Suppressor macrophage treated with lipopolysaccharide for 1 hour (primary cell): ENCODE results near the gene PFKFB3.
A peak's percentile ranks its signal among the peaks of the same experiment; 100 is the strongest.
"Not testable (repeated sequence)": the region's sequence is repeated elsewhere in the genome, so short reads cannot be mapped to it uniquely, and the experiment has no call there.

ENCODE experiments used
- DNase-seq, 3 donors: peaks; one replicate each; pipeline ENCODE4 v3.0.0-alpha.2; 2020 to 2022

Gene PFKFB3

GRCh38 chr10:6179078-6179477 is 23.7 kb upstream of the PFKFB3 start:
- no peak for DNase-seq

GRCh38 chr10:6180480-6181110 is 22.1 kb upstream of the PFKFB3 start:
- DNase-seq, result no peak

GRCh38 chr10:6181249-6181648 is 21.5 kb upstream of the PFKFB3 start:
- no peak for DNase-seq

DNA sequence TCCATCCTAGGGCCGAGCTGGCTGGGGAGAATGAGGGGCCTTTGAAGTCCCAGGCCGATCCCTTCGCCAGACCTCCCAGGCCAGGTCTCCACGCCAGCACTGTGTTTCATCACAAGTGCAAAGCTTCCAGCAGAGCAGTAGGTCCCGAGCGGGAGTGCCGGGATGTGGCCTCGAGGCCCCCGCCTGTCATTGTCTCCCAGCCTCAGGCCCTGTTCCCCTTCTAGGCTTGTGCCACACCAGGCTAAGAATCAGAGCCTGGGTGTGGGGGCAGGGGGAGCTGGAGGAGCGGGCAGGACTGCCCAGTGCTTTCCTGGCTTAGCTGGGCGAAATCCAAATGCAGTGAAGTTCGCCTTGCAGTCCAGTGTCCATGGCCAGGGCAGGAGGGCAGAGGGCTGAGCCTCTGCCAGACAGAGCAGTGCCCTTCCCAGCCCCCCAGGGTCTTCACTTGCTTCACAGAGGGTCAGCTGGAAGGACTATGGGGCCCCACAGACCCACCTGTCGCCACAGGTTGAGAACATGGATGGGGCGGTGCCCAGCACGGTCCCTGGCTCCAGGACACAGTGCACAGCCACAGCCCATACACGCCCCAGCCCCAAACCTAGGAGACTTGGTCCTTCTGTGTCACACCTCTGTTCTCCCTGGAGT is 20.2 kb upstream of the PFKFB3 start:
- DNase-seq, result no peak

DNA sequence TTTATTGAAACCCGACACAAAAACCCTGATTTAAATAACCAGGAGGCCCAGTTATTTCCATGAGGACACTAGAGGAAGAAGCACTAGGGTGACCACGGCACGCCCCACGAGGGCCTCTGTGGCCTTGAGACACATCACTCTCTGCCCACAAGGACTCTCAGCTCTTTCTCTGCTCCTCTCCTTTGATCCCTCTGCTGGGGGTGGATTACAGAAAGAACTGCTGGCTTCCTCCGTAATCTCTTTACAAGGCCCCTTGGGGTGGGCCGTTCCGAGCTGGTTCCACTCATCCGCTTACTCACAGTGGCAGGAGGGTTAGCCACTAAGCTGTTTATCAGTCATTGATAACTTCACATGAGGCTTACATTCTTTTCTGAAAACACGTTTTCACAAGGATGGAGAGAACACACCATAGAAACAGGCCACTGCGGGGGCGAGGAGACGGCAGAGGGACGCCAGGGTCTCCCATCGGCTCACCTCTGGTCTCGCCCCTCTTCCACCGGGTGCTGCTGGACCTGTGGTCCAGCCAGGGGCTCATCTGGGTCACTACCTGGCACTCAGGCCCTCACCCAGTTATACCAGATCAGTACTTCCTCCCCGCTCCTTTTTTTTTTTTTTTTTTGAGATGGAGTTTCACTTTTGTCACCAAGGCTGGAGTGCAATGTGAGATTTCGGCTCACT is 17.6 kb upstream of the PFKFB3 start:
- DNase-seq, result no peak

DNA sequence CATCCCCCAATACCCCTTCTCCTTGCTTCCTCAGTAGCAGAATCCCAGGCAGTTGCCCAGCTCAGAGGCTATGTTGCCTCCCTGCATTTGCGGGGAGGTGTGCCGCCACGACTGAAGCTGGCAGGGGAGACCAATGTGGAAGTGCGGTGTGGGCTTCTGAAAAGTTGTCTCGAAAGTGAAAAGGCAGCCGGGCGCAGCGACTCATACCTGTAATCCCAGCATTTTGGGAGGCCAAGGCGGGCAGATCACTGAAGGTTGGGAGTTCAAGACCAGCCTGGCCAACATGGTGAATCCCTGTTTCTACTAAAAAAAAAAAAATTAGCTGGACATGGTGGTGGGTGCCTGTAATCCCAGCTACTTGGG is 15.9 kb upstream of the PFKFB3 start:
- no peak for DNase-seq

GRCh38 chr10:6187278-6187677 is 15.5 kb upstream of the PFKFB3 start:
- DNase-seq, result no peak

GRCh38 chr10:6190033-6190432 is 12.7 kb upstream of the PFKFB3 start:
- not testable (repeated sequence) for DNase-seq

DNA sequence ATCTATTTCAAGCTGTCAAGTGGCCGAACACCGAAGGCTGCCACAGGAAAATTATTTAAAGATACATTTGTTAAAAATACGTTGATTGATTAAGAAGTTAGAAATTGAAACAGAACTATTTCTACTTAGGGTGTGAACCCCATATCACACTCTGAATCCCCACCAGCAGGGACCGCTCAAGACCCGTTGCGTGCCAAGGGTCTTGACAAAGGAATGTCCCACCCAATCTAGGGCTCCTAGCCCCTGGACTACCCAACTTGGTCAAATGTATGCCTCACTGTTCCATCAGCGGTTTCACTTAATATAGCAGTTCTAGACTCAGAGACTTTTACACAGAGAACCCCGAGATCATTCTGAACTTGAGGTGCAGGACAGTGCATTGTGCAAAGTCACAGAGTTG is 11.6 kb upstream of the PFKFB3 start:
- no peak for DNase-seq

DNA sequence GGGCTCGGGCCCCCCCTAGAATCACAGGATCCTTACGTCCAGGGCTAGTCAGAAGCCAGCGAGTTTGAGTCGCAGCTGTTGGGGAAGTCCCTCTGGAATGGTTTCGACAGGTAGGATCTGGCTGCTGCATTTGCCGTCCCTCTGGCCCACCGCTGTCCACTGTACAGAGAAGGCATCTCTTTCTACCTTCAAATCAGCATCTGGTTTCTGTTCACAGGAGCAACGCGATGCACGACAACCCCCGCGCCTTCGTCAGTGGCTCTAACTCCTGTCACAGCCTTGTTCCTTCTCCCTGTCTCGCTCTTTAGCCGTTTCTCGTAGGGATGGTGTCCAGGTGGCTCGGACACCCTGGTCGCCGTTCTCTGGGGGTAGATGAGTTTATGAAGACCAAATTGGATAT is 11.2 kb upstream of the PFKFB3 start:
- DNase-seq, result no peak

DNA sequence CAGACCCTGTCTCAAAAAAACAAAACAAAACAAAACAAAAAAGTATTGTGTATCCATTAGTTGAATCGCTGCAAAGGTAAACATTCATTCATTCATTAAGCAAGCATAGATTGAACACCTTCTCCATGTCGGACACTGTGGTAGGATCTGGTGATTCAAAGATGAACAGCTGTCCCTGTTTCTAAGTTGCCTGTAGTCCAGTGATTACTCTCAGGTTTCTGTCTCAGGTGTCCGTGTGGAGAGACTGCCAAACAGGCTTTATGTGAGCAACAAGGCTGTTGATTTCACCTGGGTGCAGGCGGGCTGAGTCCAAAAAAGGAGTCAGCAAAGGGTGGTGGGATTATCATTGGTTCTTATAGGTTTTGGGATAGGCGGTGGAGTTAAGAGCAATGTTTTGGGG is 9.4 kb upstream of the PFKFB3 start:
- not testable (repeated sequence) for DNase-seq

DNA sequence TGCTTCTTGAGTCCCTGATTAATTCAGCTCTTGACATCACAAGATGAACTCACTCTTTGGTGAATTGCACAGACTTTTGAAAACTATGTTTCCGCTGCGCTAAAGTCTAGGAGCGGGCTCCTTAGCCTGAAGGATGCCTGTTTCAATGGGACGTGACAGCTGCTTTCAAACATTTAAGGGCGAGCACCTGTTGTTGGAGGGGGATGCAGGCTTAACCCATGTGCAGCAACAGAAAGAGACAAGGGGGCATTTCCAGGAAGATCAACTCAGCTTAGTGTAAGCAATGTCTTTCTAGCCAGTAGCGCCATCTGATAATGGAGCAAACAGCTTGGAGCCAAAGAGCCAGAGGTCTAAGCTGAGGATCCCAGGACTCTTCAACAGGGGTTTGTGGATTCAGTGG is 8.4 kb upstream of the PFKFB3 start:
- DNase-seq, result no peak

- peak in 1 of 3 donors; percentile 22 for DNase-seq
These were observed 7.4 kb upstream of the PFKFB3 start for GRCh38 chr10:6195376-6195775.

GRCh38 chr10:6195846-6196245 is 6.9 kb upstream of the PFKFB3 start:
- peak; percentile 85 to 94 (median 86) for DNase-seq

GRCh38 chr10:6196524-6196923 is 6.2 kb upstream of the PFKFB3 start:
- not testable (repeated sequence) for DNase-seq

- peak; percentile 76 to 97 (median 93) for DNase-seq
These were observed 5.4 kb upstream of the PFKFB3 start for GRCh38 chr10:6197321-6197720.

DNA sequence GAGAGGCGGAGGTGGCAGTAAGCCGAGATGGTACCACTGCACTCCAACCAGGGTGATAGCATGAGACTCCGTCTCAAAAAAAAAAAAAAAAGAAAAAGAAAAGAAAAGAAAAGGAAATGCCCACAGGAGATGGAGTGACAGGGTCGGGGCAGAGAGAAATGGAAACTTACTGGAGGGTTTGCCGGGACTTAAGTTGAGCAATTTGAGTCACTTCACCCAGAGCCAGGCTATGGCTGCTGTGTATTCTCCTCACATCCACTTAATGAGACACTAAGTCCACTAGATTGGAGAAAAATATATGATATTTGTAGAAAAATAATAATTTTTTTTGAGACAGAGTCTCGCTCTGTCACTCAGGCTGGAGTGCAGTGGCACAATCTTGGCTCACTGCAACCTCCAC is 4.6 kb upstream of the PFKFB3 start:
- peak; percentile 69 to 86 (median 70) for DNase-seq

DNA sequence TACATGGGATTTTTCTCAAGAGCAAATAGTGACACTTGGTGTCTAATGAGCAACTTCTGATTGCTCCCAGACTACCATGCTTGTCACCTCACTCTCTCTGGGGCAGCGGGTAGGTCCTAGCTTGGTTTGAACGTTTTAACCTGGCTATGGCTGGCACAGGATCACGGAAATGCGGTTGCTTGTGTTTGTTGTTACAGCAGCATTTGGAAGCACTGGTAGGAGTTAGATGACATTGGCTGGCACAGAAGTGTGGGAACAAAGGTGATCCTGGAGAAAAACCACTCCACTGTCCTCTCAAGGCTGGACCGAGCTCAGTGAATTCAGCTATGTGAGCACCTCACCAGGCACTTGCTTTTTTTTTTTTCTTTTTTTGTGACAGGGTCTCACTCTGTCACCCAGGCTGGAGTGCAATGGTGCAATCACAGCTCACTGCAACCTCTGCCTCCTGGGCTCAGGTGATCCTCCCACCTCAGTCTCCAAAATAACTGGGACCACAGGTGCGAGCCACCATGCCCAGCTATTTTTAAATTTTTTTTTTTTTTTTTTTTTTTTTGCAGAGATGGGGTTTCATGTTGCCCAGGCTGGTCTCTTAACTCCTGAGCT is 3.5 kb upstream of the PFKFB3 start:
- peak in 1 of 3 donors; percentile 22 for DNase-seq

GRCh38 chr10:6200440-6200733 is 2.3 kb upstream of the PFKFB3 start:
- no peak for DNase-seq

DNA sequence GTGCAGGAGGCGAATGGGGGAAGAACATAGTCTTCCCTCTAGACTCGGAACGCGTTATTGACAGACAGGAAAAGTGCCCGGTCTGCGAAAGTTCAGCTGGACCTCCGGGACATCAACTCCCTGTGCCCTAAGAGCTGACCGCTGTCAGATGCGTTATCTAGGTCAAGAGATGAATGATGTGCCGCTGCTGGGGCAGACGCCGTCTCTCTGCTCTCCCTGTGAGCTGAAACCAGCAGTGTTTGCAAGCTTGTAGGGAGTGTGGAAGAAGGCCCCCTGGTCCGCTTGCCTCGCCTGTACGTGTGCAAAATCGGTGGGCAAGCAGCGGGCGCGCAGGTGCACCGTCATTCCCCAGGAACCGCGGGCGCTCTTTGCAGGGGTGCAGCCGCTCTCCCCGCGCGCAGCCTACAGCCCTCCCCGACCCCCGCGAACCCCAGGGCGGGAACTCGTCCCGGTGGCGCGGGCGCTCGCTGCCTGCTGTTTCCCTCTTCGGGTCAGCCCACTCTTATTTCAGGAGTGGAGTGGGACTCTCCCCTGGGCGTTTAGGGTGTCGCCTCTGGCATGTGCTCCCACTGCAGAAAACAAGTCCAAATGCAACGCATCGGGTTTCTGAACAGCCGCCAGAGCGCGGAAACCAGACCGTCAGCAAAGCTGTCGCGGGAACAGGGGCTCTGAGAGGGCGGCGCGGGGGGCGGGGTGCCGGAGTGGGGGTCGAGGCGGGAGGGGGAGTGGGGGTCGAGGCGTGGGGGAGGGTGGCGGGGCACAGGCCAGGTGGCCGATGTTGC is 1.8 kb upstream of the PFKFB3 start:
- peak; percentile 59 to 70 (median 67) for DNase-seq

DNA sequence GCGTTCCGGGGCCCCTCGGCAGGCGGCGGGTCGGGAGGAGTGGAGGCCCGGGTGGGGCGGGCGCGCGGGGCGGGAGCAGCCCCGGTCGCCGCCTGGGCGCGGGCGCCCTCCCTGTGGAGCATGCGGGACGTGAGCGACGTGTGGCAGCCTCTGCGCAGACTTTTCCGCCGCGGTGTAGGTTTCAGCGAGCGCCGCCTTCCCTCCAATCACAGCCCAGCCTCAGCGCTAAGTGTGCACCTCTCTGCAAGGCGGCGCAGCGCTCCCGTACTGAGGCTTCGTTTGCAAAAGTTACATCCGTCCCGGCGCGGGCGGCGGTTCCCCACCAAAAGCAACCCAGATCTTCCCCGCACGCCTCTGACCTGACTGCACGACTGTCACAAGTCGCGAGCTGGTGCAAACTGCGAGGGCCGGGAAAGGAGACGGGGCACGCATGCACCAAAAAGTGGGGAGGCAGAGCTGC is 1.2 kb upstream of the PFKFB3 start:
- peak; percentile 38 to 64 (median 45) for DNase-seq

DNA sequence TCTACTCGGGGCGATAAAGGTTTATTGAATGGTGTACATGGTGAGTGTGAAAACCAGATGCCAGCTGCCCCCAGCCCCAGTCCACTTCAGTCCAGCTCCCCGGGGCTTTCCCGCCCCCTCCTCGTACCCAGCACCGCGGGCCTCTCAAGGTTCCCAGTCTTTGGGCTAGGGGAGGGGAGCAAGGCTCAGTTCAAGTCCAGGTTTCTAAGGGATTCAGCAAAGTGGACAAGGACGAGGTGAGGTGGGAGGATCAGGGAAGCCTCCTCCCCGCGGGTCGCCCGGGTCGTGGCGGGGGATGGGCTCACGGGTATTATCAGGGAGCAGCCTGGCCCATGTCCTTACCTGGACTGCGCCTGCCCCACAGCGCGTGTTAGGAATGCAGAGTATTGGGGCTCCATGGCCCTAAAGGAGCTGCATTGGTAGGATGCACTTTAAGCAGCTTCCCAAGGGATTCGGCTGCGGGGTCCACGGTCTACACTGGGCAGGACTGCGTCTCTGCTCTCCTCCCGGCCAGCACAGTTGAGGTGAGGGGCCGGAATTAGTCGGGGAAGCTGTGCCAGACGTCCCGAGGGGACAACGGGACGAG is 541 bp upstream of the PFKFB3 start:
- peak in 1 of 3 donors; percentile 18 for DNase-seq
